Effector CD8-positive, alpha-beta T cell (primary cell): ENCODE data around the gene MRPL24.
A peak's percentile ranks its signal among the peaks of the same experiment; 100 is the strongest.
"Not testable (repeated sequence)": the region's sequence is repeated elsewhere in the genome, so short reads cannot be mapped to it uniquely, and the experiment has no call there.

Source experiments
- DNase-seq: peaks from one replicate; lab custom pipeline; 2025; lab: John Stamatoyannopoulos, UW
- total RNA-seq, 4 experiments: gene quantifications; one replicate each; lab custom pipeline; 2026; lab: John Stamatoyannopoulos, UW

Gene MRPL24
- total RNA-seq, result 22.4 to 57.2 (median 26.3) reads per million in 4 experiments

DNA sequence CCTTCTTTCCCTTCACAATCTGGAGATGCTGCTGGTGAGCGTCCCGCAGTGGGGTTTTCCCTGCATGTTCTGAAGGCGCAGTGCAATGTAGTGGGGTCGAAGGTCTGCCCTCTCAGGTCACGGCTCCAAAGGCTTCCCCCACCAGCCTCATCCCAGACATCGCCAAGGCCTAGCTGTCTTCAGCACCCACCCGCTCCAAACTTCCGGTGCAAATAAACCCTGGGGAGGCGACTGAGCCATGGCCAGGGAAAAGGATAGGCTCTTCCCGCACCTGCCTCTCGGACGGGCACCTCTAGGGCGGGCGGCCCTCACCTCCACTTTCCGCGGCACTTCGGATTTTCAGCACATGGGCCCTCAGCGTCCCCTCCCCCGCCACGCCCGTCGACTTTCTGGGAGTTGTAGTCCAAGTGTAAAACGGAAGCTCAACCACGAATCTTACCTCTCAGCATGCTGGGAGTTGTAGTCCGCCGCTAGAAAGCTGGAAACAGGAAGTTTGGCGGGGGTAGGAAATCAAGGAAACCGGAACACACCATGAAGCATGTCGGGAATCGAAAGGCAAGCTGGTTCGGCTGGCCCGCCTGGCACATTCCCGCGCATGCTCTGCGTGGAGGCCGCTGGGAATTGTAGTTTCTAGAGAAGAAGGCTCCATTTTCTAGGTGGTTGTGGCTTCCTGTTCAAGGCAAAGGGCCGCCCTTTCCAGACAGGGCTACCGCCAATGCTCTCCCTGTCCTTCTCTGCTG lies at the start of gene MRPL24:
MRPL24 (minus strand) TSS at position 348 of the 740 bp plus-strand sequence. CDS start 2,384 bp downstream, outside the sequence.
- DNase-seq, result peak; percentile 93

DNA sequence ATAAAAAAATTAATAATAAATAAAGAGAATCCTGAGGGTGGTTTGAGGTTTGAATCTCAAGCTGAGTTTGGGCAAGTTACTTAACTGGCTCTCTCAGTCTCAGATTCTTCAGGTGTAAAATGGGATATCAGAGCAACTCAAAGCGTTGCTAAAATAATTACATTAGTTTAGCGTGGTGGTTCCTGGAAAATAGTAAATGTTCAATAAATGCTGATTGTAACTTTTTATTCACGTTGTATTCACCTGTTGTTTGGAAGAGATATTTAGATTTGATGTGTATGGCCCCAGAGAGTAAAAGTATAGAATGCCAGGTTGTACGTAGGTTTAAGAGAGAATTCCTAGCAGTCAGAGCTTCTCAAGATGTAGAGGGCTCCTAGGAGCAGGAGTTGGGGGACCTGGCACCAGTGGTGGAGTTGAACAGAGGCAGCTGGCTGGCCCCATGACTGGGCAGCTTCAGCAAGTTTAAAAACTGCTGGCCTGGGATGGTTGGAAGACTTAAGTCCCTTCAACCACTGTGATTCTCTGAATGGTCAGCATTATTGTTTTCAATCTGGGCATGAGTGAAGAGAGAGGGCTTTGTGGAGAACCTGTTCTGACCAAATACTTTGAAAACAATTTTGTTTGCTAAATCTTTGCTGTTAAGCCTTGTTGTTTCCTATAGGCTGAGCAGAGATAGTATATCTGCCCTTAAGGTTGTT lies 48.9 kb upstream of the MRPL24 start:
- no peak for DNase-seq

DNA sequence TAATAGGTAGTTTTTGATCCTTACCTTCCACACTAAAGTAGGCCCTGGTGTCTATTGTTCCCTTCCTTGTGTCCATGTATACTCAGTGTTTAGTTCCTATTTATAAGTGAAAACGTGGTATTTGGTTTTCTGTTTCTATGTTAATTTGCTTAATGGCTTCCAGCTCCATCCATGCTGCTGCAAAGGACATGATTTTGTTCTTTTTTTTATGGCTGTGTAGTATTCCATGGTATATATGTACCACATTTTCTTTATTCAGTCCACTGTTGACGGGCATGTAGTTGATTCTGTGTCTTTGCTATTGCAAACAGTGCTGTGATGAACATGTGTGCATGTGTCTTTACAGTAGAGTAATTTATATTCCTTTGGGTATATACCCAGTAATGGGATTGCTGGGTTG lies 47.2 kb upstream of the MRPL24 start:
- DNase-seq, result no peak

DNA sequence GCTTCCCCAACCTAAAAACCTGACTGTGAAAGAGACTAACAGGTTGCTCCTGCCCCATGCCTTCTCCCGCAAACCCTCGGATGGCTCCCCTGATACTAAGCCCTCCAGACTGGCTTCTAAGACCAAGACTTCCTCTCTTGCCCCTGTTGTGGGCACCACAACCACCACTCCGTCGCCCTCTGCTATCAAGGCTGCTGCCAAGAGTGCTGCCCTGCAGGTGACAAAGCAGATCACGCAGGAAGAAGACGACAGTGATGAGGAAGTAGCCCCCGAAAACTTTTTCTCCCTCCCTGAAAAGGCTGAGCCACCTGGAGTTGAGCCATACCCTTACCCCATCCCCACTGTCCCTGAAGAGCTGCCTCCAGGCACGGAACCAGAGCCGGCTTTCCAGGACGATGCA lies 45.8 kb upstream of the MRPL24 start:
- DNase-seq, result no peak

DNA sequence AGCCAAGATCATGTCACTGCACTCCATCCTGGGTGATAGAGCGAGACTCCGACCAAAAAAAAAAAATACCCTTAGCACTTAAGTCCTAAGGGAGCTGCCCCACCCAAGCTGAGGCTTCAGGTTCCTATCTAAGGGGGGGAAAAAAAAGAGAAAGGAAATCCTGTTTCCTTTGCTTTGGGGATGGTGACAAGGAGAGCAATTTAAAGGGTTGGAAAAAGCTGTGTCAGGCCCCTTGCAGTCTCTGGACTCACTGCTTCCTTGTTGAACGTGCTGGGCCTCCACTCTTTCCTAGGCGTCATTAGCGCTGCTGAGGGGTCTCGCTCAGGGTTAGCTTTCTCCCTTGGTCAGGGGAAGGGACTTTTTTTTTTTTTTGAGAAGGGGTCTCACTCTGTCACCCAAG lies 44.6 kb upstream of the MRPL24 start:
- DNase-seq, result no peak

DNA sequence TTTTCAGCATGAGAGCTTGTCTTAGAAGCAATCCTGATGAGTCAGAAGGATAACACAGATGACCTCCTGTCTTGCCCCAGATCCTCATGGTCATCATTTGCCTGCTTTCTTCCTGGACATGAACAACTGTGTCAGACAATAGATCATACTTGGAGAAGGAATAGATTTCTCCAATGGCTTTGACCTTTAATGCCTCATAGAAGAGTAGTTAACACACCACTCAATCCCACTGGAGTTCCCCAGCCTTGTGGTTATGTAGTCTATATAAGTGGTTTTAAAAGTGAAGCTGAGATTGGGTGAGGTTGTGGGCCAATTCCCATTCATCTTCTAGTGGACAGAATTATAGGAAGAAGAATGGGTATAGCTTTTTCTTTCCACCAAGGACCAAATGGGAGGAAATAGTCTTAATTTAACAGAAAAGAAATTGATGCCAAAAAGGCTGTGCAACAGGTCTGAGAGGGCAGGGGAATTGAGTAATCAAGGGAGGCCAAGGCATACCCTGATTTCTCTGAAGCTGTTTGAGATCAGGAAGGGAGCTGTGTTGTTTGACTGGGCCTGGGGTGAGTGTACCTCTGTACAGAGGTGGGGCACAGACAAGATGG lies 40.8 kb upstream of the MRPL24 start:
- no peak for DNase-seq

DNA sequence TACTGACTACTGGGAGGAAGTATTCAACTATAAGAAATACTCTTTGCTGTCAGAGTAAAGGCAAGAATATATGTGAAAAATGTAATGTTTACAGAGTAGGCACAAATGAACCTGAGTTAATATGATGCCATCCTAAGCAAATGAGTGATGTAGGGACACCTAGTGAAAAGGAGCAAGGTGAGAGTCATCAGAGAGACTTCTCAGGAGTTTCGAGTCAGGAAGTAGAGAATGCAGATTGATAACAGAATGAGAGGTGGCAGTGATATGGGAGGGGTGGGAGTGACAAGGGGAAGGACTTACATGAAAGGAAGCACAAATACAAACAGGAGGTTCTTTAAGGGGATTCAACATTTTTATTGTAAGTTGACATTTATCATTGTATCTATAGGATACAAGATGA lies 36.7 kb upstream of the MRPL24 start:
- DNase-seq, result no peak

DNA sequence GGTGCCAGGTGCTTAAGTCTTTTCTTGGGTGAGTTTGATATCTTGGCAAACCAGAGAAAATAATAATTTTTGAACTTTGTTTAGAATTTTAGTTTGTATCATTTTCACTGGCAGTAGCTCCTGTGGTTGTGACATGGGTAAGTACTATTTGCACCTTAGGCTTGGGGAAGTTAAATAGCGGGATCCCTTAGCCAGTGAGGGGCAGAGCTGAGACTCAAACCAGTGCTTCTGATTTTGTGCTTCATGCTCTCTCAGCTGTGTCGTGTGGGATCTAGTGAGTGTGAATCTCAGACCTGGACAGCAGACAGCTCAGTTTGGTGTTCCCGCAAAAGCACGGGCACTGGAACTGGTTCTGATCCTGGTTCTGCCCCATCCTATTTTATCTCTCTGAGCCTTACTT lies 36.1 kb upstream of the MRPL24 start:
- DNase-seq, result no peak

DNA sequence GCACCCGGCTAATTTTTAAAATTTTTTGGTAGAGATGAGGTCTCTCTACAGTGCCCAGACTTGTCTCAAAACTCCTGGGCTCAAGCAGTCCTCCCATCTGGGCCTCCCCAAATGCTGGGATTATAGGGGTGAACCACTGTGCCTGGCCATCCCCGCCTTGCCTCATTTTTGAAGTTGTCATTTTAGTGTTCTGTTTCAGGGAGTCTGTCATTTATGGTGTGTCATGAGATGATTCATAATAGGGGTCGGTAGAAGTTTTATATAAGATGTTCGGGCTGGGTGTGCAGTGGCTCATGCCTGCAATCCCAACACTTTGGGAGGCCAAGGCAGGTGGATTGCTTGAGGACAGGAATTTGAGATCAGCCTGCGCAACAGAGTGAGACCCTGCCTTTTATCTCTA lies 34.9 kb upstream of the MRPL24 start:
- no peak for DNase-seq

DNA sequence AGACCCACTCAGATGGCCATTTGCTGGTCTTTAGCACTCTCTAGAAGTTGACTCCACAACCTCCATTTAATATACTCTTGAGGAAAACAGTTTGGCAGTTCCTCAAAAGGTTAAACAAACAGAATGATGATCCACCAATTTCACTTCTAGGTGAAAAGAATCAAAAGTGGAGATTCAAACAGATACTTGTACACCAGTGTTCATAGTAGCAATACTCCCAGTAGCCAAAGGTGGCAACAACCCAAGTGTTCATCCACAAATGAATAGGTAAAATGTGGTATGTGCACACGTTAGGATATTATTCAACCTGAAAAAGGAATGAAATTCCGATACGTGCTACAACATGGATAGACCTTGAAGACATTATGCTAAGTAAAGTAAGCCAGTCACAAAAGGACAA lies 32.7 kb upstream of the MRPL24 start:
- DNase-seq, result no peak

DNA sequence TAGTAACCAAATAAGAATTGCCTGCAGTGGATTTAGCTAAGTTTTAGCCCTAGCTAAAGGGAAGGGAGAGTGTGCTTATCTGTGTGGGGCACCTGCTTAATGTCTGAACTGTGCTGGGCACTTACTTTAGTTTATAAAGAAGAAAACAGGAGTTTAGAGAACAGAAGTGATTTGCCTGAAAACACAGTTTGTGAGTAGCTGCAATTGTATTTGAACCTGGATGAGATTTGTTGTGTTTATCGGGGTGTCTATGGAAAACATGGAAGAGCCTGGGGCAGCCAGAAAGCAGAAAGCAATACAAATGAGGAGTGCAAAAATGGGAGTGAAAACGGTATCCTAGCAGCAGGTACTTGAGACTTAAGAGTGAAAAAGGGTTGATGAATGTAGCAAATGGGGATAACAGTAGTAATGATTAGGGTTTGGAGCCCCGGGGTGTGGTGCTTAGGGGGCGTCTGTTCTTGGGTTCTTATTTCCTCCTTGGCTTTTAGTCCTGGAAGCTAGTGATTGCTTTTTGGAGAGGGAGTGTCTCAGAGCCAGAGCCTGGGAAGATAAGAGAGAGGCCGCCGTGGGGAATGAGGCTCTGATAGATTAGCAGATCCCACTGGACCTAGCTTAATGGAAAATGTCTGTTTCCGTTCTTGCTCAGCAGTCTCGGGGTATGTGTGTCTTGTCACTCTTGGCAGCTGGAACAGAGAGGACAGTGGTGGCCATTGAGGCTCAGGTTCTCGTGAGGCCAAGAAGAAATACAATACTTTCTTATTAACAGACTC lies 32.0 kb upstream of the MRPL24 start:
- DNase-seq, result no peak

DNA sequence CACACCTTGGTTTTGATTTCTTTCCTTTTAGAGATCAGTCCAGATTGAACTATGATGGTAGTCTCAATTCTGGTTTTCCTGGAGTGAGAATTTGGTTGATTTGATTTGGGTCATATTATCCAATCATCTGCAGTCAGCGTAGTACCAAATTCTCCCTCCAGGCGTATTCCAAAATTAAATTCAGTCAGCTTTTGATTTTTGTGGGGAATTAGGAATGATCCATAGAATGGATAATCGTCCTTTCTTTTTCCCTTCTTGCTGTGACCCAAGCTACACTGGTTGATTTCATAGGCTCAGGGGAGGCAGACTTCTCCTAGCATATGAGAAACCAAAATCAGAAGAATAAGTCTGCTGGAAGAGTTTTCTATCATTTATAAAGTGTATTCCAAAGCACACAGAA lies 31.3 kb upstream of the MRPL24 start:
- no peak for DNase-seq

DNA sequence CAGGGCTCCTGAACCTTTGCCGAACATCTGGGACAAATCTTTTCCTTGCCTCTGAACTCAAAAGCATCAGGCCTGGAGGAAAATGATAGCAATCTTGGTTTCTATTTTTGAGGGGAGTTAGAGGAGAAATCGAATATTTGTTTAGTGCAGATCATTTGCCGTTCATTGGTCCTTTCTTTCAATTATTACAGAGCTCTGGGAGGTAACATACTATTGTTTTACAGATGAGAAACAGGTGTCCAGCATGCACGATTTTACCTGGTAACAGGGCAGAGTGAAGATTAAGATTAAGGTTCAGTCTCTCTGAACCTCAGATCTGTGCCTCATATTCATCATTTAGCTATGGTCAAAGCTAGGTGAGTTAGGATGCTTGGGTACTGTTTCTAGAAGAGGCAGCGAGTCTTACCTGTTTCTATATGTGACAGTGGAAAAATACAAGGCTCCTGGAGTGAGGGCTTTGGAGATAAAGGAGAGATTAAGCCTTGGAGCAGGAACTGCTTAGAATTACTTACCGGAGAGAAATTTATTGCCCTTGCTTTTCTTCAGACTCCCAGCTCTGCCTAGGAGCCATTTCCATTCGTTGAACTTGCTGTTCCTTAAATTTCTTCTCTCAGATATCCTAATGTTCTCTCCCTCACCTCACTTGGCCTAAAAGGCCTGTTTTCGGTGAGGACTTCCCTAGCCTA lies 27.9 kb upstream of the MRPL24 start:
- DNase-seq, result no peak

DNA sequence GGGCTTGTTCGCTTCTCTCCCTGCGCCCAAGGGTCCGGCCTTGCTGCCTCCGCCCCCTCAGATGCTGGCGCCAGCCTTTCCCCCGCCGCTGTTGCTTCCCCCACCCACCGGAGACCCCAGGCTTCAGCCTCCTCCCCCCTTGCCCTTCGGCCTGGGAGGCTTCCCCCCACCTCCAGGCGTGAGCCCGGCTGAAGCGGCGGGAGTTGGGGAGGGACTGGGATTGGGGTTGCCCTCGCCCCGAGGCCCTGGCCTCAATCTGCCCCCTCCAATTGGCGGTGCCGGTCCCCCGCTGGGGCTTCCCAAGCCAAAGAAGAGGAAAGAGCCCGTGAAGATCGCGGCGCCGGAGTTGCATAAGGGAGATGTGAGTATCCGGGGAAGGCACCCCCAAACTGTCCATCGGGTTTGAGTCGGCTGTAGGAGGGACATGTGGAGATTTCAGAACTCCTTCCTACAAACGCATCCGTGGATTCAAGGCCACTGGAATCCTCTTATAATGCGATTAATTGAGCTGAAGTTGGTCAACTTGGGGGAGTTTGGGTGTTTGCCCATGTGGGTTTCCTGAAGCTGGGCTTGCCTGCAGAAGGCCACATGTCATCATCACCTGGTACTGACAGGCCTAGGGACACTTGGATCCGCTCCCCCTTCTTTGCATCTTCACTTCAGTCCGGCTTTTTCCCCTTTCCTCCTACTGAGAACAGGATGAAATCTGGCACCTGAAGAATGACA lies 27.2 kb upstream of the MRPL24 start:
- peak; percentile 31 for DNase-seq

DNA sequence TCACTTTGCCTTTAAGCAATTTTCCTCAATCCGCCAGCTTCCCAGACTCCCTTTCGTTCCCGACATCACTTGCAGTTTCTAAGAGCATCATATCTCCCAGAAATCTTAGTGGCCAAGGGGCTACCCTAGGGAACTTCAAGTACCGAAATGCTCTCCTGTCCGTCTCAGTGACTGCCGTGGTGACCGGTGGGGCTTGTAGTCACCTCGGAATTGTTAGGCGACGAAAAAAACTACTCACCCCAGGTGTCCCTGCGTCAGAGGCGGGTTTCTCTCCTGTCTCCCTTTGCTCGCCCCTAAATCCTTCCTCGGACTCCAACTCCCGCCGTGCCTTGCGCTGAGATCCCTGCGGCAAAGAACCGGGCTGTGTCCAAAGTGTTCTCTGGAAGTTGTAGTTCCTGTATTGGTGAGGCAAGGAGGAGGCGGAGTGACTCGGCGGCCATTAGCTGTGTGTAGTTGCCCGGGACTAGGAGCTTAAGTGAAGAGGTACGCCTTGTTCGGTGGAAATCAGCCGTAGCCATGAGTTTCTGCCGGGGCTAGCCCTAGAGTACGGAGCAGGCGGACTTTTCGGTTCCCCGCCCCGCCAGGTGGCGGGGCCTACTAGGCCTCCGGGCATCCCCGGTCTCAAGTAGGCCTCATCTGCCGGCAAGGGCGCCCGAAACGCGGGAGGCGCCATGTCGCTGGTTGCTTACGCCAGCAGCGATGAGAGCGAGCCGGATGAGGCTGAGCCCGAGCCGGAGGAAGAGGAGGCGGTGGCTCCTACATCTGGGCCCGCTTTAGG lies 26.4 kb upstream of the MRPL24 start, which contains the start of gene PRCC:
PRCC (plus strand) TSS at position 435 of the 778 bp plus-strand sequence; CDS start at position 672, 237 bp downstream.
- peak; percentile 94 for DNase-seq

DNA sequence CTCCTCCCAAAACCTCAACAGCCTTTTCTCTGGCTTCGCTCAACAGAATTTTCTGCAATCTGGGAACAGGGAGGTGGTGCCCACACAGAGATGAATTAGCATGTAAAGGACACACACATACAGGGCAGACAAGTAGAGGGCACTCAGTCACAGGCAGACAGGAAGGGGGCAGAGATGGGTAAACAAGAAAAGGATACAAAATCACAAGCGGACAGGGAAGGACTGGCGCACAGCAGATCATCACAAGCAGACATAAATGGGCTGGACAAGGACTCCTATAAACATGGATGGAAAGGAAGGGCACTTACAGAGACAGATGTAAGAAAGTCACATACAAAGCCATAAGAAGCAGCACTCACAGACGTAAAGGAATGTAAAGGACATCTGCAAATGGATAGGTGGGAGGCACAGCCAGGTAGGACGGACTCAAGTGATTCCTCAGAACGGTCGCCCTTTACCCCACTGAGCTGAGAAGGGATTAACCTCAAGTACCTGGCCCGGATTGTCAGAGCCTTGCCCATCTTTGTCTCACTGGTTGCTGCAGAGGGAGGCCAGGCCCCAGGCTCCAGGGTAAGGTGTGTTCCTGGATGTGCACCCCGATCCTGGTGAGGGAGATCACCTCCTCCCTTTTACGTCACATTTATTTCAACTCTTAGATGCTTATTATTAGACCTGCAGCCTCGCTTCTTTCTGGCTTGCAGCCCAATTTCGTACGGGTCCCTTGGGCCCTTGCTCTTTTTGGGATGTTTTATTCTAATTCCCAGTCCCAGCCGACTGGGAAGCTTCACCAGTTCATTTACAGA lies 25.6 kb upstream of the MRPL24 start:
- DNase-seq, result no peak

DNA sequence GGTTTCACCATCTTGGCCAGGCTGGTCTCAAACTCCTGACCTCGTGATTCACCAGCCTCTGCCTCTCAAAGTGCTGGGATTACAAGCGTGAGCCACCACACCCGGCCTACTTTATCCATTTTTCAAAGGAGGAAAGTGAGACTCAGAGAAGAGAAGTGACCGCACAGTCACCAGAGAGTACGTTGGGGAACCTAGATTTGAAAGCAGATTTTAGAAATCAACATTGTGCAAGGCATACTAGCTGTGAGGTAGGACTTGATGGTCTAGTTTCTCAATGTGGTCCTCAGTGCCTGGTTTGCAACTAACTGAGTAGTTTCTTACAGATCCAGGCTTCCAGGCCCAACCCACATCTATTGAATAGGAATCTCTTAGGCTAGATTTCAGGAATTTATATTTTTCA lies 24.8 kb upstream of the MRPL24 start:
- no peak for DNase-seq

DNA sequence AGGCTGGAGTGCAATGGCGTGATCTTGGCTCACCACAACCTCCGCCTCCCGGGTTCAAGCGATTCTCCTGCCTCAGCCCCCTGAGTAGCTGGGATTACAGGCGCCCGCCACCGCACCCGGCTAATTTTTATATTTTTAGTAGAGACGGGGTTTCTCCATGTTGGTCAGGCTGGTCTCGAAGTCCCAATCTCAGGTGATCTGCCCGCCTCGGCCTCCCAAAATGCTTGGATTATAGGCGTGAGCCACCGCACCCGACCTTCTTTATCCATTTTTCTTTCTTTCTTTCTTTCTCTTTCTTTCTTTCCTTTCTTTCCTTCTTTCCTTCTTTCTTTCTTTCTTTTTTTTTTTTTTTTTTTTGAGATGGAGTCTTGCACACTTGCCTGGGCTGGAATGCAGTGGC lies 24.2 kb upstream of the MRPL24 start:
- DNase-seq, result not testable (repeated sequence)

DNA sequence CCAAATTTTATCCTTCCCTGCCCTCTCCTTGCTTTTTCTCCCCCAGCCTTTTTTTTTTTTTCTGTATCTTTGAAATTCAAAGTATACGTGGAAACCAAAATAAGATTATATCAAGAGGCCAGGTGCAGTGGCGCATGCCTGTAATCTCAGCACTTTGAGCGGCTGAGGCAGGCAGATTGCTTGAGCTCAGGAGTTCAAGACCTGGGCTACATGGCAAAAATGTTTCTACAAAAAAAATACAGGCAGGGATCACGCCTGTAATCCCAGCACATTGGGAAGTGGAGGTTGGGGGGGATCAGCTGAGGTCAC lies 19.9 kb upstream of the MRPL24 start:
- DNase-seq, result no peak
